ENCODE measurements around the gene RAD50.
"Not testable (repeated sequence)": the region's sequence is repeated elsewhere in the genome, so short reads cannot be mapped to it uniquely, and the experiment has no call there.

Gene RAD50

DNA sequence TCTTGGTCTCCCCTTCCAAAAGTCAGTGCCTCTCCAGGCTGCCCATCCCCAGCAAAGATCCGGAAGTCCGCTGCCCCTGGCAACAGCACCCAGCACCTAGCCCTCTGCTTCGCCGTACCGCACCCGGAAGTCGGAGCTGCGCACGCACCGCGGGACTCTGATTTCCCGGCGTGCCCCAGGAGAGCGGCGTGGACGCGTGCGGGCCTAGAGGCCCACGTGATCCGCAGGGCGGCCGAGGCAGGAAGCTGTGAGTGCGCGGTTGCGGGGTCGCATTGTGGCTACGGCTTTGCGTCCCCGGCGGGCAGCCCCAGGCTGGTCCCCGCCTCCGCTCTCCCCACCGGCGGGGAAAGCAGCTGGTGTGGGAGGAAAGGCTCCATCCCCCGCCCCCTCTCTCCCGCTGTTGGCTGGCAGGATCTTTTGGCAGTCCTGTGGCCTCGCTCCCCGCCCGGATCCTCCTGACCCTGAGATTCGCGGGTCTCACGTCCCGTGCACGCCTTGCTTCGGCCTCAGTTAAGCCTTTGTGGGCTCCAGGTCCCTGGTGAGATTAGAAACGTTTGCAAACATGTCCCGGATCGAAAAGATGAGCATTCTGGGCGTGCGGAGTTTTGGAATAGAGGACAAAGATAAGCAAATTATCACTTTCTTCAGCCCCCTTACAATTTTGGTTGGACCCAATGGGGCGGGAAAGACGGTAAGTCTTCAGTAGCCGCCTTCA is at the start of gene RAD50:
TSS of gene RAD50 (plus strand) at position 215 of the 715 bp plus-strand sequence. CDS start at position 563, 348 bp downstream.
- FAIRE-seq: no peak

- no peak for FAIRE-seq
Observed at GRCh38 chr5:132510076-132510475, 46.7 kb upstream of the RAD50 start.

DNA sequence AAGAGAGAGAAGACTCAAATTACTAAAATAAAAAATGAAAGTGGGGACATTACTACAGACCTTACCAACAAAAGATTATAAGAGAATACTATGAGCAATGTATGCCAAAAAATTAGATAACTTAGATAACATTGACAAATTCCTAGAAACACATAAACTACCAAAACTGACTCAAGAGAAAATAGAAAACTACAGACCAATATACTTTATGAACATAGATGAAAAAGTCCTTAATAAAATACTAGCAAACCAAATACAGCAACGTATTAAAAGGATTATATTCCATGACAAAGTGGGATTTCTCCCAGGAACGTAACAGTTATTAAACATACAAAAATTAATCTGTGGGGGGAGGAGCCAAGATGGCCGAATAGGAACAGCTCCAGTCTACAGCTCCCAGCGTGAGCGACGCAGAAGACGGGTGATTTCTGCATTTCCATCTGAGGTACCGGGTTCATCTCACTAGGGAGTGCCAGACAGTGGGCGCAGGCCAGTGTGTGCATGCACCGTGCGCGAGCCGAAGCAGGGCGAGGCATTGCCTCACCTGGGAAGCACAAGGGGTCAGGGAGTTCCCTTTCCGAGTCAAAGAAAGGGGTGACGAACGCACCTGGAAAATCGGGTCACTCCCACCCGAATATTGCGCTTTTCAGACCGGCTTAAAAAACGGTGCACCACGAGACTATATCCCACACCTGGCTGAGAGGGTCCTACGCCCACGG is 43.0 kb upstream of the RAD50 start:
- FAIRE-seq: not testable (repeated sequence)

DNA sequence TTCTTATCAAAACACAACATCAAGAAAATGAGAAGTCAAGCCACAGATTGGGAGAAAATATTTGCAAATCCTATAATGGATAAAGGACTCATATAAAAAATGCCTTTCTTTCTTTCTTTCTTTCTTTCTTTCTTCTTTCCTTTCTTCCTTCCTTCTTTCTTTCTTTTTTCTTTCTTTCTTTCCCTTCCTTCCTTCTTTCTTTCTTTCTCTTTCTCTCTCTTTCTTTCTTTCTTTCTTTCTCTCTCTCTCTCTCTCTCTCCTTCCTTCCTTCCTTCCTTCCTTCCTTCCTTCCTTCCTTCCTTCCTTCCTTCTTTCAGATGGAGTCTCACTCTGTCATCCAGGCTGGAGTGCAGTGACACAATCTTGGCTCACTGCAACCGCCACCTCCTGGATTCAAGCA is 34.7 kb upstream of the RAD50 start:
- FAIRE-seq: not testable (repeated sequence)

DNA sequence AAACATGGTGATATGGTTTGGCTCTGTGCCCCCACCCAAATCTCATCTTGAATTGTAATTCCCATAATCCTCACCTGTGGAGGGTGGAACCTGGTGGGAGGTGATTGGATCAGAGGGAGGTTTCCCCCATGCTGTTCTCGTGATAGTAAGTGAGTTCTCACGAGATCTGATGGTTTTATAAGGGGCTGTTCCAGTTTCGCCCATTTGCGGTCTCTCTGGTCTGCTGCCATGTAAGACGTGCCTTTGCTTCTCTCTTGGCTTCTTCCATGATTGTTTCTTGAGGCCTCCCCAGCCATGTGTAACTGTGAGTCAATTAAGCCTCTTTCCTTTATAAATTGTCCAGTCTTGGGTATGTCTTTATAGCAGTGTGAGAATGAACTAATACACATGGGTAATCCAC is 31.9 kb upstream of the RAD50 start:
- not testable (repeated sequence) for FAIRE-seq

- FAIRE-seq: no peak
Observed at GRCh38 chr5:132525299-132525724, 31.5 kb upstream of the RAD50 start.

GRCh38 chr5:132526290-132526973 is 30.3 kb upstream of the RAD50 start:
- no peak for FAIRE-seq

- no peak for FAIRE-seq
Observed at GRCh38 chr5:132526974-132527564, 29.7 kb upstream of the RAD50 start.

- FAIRE-seq: no peak
Observed at GRCh38 chr5:132528021-132528420, 28.8 kb upstream of the RAD50 start.

- FAIRE-seq: no peak
Observed at GRCh38 chr5:132528866-132529634, 27.7 kb upstream of the RAD50 start.

DNA sequence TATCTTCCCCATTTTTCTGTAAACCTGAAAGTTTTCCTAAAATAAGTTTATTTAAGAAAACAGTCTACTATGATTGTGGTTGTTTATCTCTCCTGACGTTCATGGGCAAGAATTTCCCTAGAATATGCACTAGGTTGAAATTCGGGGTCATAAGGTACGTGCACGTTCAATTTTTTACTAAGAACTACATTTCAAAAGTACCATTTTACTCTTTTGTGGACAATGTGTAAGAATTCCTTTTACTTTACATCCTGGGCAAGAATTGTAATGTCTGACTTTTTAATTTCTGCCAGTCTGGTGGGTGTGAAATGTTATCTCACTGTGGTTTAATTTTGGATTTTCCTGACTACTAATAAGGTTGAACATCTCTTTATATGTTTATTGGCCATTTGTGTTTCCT is 25.8 kb upstream of the RAD50 start:
- no peak for FAIRE-seq

DNA sequence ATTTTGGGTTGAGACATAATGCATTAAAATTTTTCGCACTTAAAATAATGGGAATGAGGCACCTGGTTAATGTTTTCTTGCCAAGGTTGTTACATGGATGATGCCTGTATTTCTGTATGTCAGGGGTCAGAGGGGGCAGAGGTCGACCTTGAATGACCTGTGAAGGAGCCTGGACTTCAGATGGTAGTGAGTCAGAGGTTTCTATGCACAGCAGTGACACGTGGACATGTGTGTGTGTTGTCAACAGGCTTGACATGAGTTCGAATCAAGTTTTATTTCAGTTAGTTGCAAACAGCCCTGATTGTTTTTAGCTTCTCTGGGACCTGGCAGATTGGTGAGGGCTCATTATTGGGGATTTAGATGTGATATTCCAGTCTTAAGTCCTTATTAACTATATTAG is 17.1 kb upstream of the RAD50 start:
- no peak for FAIRE-seq

DNA sequence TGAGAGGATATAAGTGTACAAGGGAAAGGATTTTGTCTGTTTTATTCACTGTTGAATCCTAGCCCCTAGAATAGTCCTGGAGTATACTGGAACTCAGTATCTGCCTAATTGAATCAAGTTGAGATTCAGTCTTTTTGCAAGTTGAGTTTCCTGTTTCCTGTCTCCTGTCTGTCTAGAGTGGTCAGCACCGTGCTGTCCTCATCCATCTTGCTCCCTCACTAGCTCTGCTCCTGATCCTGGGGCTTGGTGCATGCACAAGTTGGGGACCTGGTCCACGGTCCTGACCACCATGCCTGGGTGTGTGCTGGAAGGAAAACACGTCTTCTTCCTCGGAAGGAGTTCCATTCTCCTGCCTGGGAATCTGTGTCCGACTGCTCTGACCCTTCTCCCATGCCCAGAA is 16.6 kb upstream of the RAD50 start:
- no peak for FAIRE-seq

DNA sequence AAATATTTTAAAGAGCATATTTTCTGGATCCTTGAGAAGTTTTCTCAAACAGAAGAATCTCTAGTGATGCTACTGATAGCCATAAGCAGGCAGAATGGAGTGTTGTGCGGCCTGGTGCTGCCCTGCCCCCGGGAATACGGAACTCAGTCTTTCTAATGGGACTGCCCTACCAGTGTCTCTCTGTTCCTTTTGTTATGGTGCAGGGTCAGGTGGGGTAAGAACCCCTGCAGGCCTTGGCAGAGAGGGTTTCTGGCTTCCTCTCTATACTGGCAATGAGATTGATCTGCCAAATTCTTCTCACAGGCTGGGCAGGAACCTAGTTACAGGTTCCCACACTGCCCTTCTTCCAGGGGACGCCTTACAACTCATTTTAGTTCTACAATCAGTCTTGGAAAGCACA is 16.0 kb upstream of the RAD50 start:
- no peak for FAIRE-seq

DNA sequence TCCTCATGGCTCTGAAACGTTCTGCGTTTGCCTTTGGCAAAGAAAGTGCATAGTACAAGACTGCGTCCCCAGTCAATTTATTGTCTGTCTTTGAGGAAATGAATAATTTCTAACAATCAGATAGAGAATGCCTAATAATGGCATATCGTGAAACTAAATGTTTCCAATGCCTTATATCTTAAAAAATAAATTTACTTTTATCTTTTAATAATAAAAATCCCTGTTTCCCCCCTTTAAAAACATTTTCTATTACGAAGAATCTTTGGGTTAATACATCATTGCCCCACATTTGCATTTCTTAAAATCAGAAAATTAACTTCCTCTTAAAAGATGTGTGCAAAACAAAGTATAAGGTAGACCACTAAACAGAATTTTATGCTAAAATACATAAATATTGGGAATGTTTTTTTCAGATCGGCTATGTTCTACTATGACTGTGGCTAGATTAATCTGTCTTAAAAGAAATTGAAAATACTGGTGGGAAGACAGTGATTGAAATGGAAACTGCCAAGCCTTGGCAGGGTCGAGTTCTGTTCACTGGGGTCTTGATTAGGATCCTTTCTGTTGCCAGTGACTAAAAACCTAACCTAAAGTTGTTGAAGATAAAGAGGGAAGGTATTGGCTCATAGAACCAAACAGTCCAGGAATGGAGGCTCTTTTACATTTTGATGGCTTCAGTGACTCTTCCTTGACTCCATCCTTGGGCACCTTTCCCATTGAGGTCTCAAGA is 13.1 kb upstream of the RAD50 start, which contains the start of gene IL5:
TSS of gene IL5 (minus strand) at position 51 of the 730 bp plus-strand sequence. CDS start at position 7, 44 bp downstream.
- FAIRE-seq: no peak

GRCh38 chr5:132546108-132546507 is 10.7 kb upstream of the RAD50 start:
- FAIRE-seq: no peak

DNA sequence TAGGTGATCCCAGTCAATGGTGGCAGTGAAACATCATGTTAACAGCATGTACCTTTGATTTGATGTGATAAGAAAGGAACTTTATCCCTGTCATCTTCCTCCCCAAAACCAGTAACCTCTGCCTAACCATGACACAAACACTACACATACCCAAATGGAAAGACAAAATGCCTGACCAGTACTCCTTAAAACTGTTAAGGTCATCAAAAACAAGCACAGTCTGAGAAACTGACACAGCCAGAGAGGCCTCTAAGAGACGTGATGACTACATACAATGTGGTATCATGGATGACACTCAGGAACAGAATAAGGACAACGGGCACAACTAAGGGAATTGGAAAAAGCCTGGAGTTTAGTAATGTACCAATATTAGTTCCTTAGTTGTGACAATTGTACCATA is 9.5 kb upstream of the RAD50 start:
- FAIRE-seq: no peak

DNA sequence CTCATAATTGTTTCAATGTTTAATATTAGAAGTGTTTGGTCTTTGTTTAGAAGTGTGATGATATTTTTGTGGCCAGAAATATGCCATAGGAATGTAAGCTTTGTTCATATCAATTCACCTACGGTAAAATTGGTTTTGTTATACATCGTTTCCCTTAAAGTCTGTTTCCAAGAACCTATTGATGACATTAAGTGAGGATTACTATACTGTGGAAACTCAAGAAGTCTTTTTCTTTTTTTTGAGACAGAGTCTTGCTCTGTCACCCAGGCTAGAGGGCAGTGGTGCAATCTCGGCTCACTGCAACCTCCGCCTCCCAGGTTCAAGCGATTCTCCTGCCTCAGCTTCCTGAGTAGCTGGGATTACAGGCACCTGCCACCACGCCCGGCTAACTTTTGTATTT is 7.9 kb upstream of the RAD50 start:
- FAIRE-seq: not testable (repeated sequence)

- no peak for FAIRE-seq
Observed at GRCh38 chr5:132549576-132549975, 7.2 kb upstream of the RAD50 start.

DNA sequence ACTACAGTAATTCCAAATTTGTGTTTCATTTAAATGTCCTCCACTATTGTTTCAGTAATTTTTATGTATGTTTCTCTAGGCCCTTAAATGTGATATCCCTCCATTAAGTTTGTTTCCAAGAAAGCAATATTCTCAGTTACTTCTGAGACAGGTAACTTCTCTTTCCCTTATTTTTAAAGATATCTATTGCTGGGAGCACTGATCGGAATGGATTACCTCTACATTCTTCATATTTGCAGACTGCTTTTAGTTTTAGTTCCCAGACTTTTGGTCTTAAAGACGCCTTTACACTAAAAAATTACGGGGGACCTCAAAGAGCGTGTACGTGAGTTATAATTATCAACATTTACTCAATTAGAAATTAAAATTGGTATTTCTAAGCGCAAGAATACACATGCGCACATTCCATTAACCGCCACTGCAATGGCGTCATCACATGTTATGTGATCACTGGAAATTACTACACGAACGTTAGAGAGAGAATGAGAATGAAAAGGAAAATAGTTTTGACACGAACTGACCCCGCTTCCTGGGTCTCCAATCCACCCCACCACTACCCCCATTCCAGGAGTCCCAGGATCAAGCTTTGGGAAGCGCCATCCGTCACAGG is 519 bp upstream of the RAD50 start:
- FAIRE-seq: no peak

DNA sequence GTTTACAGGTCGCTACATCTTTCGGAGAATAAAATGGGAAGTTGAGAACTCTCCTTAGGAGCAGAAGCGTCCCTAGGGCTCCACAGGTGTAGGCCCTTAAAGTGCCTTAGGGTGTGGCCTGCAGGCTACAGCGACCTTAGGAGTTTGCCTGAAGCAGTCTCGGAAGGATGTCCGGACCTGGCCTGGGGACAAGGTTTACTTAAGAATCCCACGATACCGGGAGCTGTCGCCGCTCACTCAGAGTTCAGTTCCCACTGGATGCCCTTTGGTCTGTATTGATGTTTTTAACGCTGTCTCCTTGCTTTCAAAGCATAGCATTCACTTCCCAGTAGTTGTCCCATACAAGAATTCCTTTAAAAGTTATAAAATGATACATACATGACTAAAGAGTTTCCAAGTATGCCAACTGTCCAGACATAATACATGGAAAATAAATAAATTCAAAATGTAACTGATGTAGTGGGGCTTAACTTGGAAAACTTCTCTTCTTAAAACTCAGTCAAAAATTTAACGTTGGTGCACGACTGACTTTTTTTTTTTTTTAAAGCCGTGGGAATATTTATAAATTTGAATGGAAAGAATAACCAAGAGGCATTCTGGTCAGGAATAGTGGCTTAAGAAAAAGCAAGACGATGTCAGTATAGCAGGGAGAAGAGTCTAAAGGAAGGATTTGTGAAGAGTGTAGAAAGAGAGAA is 848 bp downstream of the RAD50 start:
- FAIRE-seq: no peak
